ENCODE data around the gene ZNF749.

ZNF749 gene

GRCh38 chr19:57435062-57435978, at the start of gene ZNF749:
TSS of gene ZNF749 (plus strand) at chr19:57435325. CDS start at chr19:57435579, 254 bp downstream.
- no peak for TF ChIP-seq CTCF (conservative IDR thresholded peaks at IDR 0.05; ENCODE audit: low read depth, low read length)
- peak within 1 kb of the TSS; percentile 91 for H3K4me3 ChIP-seq (ENCODE audit: low read depth, low read length)
- DNase-seq (ENCODE audit: low read depth) = peak; percentile 99

DNA sequence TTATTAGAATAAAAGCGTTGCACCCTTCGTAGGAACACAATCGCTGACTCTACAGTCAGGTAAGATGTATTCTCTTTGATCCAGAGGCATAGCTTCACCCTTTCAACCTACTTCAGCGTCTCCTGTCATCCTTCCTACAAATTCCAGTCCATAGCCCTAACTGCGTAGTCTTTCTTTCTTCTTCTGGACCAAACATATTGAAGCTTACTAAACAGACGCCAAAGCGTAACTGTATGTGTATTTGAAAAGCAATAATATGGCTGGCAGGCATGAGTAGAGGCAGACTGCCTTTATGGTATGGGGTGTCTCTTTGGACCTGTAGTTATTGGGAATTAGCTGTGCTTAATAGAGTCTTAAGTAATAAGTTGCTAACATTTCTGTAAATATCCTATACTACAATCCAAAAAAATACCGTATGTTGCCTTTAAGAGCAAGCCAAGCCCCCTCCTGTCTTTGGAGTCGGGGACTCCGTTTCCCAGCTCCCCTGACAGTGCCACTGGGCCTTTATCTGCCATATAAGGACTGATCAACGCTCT, 45.9 kb upstream of the ZNF749 start:
- H3K4me3 ChIP-seq (ENCODE audit: low read depth, low read length) = peak overlapping the region; percentile 95
- no peak for DNase-seq (ENCODE audit: low read depth)
- no peak for TF ChIP-seq CTCF (conservative IDR thresholded peaks at IDR 0.05; ENCODE audit: low read depth, low read length)

GRCh38 chr19:57389730-57390598, 45.2 kb upstream of the ZNF749 start, which contains the start of gene ZNF548:
TSS of gene ZNF548 (plus strand) at chr19:57389854. CDS start at chr19:57390100, 246 bp downstream.
- peak; percentile 99 for DNase-seq (ENCODE audit: low read depth)
- TF ChIP-seq CTCF (conservative IDR thresholded peaks at IDR 0.05; ENCODE audit: low read depth, low read length) = peak; percentile 37
- peak within 1 kb of the TSS; percentile 95 for H3K4me3 ChIP-seq (ENCODE audit: low read depth, low read length)

GRCh38 chr19:57395710-57396109, 39.4 kb upstream of the ZNF749 start:
- no peak for TF ChIP-seq CTCF (conservative IDR thresholded peaks at IDR 0.05; ENCODE audit: low read depth, low read length)
- no peak overlapping the region for H3K4me3 ChIP-seq (ENCODE audit: low read depth, low read length)
- DNase-seq (ENCODE audit: low read depth) = no peak

DNA sequence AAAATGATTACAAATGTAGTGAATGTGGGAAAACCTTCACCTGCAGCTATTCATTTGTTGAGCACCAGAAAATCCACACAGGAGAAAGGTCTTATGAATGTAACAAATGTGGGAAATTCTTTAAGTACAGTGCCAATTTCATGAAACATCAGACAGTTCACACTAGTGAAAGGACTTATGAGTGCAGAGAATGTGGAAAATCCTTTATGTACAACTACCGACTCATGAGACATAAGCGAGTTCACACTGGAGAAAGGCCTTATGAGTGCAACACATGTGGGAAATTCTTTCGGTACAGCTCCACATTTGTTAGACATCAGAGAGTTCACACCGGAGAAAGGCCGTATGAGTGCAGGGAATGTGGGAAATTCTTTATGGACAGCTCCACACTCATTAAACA, 36.3 kb upstream of the ZNF749 start:
- no peak for TF ChIP-seq CTCF (conservative IDR thresholded peaks at IDR 0.05; ENCODE audit: low read depth, low read length)
- no peak for DNase-seq (ENCODE audit: low read depth)

GRCh38 chr19:57403737-57404563, 31.2 kb upstream of the ZNF749 start:
- H3K4me3 ChIP-seq (ENCODE audit: low read depth, low read length) = no peak overlapping the region
- TF ChIP-seq CTCF (conservative IDR thresholded peaks at IDR 0.05; ENCODE audit: low read depth, low read length) = no peak
- no peak for DNase-seq (ENCODE audit: low read depth)

More for the DNA sequence above, 36.3 kb upstream of the ZNF749 start:
- H3K4me3 ChIP-seq (ENCODE audit: low read depth, low read length) = no peak overlapping the region
